ENCODE results near the gene ITM2C. TPM values are rescaled to one million over a fixed set of nuclear protein-coding genes. Genes with fewer than 3 reads are reported as not detected.

Gene ITM2C
- 3.8 and 13.0 TPM in 2 replicates for total RNA-seq

DNA sequence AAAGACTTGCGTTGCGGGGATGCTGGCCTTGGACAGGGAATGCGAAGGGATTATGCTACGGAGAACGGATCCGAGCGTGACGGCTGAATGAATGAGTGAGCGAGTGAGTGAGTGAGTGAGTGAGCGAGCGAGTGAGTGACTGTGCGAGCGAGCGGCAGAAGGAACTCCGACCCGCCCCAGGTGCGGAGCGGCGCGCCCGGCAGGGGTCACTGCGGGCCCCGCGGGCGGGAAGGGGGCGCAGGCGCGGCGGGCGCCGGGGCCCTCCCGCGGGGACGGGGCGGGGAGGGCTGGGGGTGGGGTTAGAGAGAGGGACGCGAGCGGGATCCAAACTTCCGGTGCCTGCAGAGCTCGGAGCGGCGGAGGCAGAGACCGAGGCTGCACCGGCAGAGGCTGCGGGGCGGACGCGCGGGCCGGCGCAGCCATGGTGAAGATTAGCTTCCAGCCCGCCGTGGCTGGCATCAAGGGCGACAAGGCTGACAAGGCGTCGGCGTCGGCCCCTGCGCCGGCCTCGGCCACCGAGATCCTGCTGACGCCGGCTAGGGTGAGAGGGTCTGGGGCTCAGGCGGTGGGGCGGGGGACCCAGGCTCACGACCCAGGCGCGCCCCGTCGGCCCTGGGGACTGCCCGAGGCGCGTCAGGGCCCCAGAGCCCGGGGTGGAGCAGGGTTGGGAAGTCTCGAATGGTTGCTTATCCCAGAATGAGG is at the start of gene ITM2C:
Gene ITM2C (plus strand): TSS at position 338 of the 702 bp plus-strand sequence. CDS start 84 bp downstream, at position 422.

GRCh38 chr2:230924470-230925341 is 60.0 kb downstream of the ITM2C start, which contains the start of gene GPR55:
GPR55 (minus strand) TSS chr2:230925242; CDS start chr2:230910962, 14,280 bp downstream.

Other genes starting within 250 kb of the ITM2C start
- gene CAB39, start 152.1 kb upstream of the ITM2C start, total RNA-seq, result 47.3 and 60.8 TPM in 2 replicates
- not detected in 2 replicates for gene GPR55, start 60.3 kb downstream of the ITM2C start, total RNA-seq
- not detected in 2 replicates for gene SPATA3, start 131.2 kb downstream of the ITM2C start, total RNA-seq
- gene C2orf72, start 172.6 kb downstream of the ITM2C start, total RNA-seq, result 0.19 TPM in 1 of 2 replicates, not detected in the other
- 157 and 184 TPM in 2 replicates for gene PSMD1, start 191.9 kb downstream of the ITM2C start, total RNA-seq